IPS DF 4.7 (cell line): ENCODE data around the gene KRT14.
"Not testable (repeated sequence)": the region's sequence is repeated elsewhere in the genome, so short reads cannot be mapped to it uniquely, and the experiment has no call there.

ENCODE experiments used
- DNase-seq: peaks from one replicate; pipeline ENCODE4 v3.0.0-alpha.2; 2013; ENCODE audit warnings: low spot score; ENCODE audit errors: extremely low read depth

Gene KRT14

DNA sequence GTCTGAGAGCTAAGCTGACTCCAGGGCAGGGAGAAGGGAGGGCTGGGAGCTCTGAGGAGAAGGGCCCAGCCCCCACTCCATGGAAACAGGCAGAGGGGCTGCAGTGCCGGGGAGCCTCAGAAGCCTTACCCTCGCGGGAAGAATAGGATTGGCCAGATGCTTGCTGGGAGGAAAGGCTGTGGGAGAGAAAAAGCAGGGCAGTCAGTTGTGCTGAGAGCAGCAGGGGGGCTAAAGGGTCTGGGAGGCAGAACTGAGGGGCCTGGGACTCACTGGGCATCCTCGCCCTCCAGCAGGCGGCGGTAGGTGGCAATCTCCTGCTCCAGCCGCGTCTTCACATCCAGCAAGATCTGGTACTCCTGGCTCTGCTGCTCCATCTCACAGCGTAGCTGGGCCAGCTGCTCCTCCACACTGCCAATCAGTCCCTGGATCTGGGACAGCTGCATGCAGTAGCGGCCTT, 23.4 kb upstream of the KRT14 start:
- DNase-seq: not testable (repeated sequence)

DNA sequence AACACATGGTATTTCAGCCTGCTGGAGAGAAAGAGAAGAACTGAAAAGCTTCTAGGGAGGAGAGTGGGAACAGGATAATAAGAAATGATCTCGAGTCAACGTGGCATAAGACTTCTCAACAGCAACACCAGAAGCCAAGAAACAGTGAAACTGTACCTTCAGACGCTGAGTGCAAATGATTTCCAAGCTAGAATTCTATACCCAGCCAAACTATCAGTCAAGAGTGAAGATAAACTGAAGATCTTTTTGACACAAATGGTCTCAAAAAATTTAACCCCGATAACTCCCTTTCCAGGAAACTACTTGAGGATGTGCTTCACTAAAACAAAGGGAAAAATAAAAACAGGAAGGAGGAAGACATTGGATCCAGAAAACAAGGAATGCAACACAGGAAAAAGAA, 20.2 kb upstream of the KRT14 start:
- DNase-seq: not testable (repeated sequence)

- no peak for DNase-seq
Observed at GRCh38 chr17:41602524-41602923, 15.8 kb upstream of the KRT14 start.

DNA sequence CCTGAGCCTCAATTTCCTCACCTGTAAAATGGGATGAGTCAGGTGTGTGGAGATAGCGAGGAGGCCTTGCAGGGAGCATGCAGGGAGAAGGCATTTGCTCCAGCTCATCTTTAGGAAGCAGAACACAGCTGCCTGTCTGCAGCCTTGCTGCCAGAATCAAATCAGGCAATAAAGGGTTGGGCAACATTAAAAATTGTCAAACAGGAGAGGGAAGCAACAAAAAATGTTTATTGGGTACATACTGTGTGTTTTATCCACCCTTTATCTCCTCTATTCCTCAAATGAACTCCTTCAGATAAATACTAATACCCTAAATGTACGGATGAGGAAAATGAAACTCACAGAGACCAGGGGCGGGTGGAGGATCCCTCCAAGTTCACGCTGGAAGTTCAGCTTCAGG, 13.6 kb upstream of the KRT14 start:
- no peak for DNase-seq

DNA sequence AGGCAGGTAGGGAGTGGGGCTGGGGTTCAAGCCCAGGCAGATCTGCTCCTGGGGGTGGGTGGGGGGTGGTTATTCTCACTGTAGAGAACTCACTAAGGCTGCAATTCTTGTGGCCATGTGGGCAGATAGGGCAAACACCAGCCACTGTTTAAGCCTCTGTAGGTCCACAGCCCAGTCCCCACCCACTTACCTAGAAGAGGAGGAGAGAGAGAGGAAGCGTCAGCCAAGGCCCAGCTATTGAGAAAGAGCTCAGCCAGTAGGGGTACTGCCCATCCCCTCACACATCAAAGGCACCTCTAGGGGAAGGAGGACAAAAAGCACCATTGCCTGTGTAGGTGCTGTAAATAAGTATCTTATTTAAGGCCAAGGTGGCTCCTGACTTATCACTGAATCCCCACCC, 13.0 kb upstream of the KRT14 start:
- no peak for DNase-seq

DNA sequence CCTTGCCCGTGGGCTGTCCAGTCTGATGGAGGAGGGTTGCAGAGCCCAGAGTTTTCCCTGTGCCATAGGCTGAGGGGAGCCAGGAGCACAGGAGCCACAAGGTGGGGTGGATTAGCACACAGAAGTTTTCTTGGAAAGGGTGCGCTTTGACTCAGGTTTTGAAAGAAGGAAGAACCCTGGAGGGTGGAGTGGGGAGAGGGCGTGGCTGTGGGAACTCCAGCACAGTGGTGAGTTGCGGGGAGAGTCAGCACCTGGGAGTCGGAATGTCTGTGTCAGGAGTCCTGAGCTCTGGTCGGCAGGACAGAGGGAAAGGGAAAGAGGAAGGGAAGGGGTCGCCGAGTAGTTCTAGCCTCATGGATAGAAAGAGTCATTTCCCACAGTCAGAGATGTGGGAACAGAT, 8.9 kb upstream of the KRT14 start:
- DNase-seq: no peak

DNA sequence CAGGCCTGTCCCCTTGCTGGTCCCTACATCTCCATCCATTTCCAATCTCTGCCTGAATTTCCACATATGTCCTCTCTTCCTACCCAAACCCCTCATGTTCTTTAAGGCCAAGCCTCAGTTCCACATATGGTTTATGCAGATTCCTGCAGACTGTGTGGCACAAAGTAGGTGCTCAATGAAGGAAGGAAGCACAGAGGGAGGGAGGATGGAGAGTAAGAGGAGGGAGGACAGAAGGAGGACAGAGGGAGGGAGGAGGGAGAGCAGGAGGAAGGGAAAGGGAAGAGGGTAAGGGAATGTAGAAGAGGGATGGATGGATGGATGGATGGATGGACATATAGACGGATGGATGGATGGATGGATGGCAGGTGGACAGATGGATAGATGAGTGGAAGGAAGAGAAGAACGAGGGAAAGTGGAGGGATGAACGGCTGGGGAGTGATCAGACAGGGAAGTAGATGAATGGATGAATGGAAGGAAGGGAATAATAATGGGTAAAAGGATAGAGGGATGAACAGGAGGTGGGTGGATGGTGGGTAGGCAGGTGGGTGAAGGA, 7.7 kb upstream of the KRT14 start:
- no peak for DNase-seq

GRCh38 chr17:41593306-41593981, 6.7 kb upstream of the KRT14 start:
- no peak for DNase-seq

DNA sequence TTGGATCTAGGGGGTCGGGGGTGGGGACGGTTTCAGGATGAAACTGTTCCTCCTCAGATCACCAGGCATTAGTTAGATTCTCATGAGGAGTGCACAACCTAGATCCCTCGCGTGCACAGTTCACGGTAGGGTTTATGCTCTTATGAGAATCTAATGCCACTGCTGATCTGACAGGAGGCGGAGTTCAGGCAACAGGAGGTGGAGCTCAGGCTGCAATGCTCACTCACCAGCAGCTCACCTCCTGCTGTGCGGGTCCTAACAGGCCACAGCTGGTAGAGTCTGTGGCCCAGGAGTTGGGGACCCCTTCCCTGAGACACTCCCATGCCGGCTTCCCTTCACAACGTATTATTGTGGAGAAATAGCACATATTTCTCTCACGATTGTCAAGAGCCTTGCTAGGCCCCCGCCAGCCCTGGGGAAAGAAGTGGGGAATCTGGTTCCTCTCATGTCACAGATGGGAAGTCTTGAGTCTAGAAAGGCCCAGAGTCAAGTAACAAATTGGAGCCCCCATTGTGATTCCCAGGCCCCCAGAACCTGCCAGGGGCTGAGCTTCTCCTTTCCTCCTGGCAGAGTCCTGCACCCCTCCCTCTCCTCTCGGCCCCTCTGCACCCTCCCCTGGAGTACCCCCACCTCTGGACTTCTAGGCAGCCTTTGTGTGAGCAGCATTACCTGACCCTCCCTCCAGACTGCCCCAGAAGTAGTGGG, 6.1 kb upstream of the KRT14 start:
- DNase-seq: no peak

DNA sequence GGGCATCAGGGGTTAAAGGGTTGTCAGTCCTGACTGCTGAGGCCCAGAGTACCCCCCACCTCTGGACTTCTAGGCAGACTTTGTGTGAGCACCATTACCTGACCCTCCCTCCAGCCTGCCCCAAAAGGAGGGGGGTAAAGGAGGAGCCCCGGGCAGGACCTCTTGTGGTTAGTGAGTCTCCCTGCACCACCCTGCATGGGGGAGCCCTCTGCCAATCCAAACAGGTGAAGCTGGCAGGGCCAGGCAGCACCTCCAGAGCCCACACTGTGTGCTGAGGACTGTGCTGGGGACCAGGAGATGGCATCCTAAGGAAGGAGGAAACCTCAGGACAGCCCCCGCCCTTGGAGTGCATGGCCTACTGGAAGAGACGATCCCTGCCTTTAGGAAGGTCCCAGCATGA, 2.6 kb upstream of the KRT14 start:
- no peak for DNase-seq

- no peak for DNase-seq
Observed at GRCh38 chr17:41588126-41588810, 1.6 kb upstream of the KRT14 start.

GRCh38 chr17:41585301-41586056, 1.2 kb downstream of the KRT14 start:
- DNase-seq: no peak

DNA sequence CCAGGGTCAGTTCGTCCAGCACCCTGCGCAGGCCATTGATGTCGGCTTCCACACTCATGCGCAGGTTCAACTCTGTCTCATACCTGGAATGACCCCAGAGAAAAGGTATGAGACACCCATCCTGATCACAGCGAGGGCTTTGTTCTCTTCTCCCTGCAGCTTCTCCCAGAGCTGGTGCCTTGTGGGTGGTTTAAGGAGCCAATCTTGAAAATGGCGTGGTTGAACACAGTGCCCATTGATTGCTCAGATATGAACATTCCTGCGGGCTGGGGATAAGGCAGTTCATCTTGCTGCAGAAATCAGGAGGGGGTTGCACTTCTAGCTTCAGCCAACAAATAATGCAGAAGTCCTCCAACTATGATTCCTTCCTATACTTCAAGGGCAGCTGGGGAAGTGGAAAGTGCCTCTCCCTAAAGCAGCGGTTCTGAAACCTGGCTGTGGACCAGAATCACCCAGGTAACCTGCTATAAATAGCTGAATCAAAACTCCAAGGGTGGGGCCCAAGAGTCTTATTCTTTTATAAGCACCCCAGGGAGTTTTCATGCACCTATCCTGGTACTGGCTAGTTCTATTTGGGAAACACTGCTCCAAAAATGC, 2.3 kb downstream of the KRT14 start:
- DNase-seq: not testable (repeated sequence)

DNA sequence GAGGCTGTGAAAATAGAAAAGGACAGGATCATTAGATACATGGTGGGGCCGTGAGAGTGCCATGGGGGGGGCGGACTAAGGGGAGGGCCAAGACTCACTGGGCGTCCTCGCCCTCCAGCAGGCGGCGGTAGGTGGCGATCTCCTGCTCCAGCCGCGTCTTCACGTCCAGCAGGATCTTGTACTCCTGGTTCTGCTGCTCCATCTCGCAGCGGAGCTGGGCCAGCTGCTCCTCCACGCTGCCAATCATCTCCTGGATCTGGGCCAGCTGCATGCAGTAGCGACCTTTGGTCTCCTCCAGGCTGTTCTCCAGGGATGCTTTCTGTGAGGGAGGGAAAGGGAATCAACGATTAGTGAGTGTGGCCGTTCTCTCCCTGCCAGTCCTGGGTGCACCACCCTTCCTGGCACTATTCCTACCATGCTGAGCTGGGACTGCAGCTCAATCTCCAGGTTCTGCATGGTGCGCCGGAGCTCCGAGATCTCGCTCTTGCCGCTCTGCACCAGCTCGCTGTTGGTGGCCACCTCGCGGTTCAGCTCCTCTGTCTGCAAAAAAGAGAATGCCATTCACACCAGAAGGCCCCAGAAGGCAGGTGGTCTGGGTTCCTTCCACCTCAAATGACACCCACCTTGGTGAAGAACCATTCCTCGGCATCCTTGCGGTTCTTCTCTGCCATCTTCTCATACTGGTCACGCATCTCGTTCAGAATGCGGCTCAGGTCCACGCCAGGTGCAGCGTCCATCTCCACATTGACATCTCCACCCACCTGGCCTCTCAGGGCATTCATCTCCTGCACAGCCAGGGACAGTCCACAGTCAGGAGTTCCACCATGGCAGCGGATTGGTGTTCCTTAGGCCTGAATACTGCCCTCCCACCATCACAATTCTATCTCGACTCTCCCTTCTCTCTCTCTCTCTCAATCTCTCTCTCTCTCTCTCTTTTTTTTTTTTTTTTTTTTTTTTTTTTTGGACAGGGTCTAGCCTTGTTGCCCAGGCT, 3.3 kb downstream of the KRT14 start:
- DNase-seq: no peak

DNA sequence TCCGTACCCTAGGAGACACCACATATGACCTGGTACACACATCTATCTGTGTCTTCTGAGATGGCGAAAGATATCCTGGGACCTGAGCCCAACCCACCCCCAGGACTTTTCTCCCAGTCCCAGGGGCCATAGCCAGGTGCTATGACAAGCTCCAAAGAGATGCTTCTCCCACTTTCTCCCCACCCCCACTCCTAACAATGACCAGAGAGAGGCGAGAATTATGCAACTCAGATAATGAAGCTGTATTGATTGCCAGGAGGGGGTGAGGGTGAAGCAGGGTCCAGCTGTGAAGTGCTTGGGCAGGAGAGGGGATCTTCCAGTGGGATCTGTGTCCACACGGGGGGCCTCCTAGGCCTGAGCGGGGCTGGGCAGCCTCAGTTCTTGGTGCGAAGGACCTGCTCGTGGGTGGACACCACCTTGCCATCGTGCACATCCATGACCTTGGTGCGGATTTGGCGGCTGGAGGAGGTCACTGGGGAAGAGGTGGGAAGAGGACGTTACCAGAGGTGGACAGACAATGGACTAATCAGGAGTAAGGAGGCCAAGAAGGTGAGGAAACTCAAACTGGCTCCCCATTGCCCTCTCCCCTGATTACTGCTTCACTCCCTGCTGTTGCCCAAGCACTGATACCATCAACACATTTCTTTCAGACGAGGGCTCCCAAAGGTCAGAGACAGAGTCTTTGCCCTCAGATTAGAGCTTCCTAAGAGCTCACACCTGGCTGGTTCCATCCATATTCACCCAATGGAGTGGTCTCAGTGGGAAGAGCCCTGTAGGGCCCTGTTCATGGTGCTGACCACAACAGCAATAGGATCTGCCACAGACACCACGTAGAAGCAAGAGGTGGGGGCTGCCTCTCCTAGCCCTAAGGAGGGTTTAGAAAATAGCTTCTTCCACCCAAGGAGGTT, 4.4 kb downstream of the KRT14 start:
- not testable (repeated sequence) for DNase-seq

DNA sequence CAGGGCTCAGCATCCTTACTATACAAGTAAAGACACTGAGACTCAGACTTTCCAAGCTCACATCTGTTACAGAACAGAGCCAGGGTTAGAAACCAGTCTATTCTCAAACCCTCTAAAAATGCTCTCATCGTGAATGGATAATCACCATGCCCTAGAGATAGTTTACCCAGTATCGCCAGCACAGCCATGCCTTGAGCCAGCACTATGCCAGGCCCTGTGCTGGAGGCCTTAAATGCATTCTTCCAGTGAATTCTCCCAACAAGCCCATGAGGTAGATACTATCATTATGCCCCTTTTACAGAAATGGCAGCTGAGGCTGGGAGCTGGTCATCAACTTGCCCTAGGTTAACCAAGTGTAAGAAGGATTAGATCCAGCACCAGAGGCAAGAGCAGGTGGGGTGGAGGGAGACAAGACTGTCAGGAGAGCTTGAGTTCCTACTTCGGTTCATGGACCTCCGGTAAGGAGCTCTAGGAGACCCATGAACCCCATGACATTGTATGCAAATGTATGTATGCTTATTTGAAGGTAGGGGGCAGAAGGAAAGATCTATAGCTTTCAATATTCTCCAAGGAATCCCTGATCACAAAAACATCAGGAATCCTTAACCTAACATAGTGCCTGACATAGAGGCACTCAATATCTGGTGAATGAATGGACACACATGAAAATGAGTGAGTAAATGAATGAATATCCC, 5.2 kb downstream of the KRT14 start:
- no peak for DNase-seq

- no peak for DNase-seq
Observed at GRCh38 chr17:41580687-41581365, 5.9 kb downstream of the KRT14 start.

GRCh38 chr17:41580244-41580575, 6.5 kb downstream of the KRT14 start:
- DNase-seq: no peak
